ENCODE data around the gene PRKG1. TPM values are rescaled to one million over a fixed set of nuclear protein-coding genes. Genes with fewer than 3 reads are reported as not detected.

Gene PRKG1
- total RNA-seq, 2 donors from 2014 or later: 1.3 to 2.7 TPM

- H3K27ac ChIP-seq (ENCODE audit: low read depth, low read length): no peak overlapping the region
- no peaks in the 10 kb centered on the region for H3K9me3 Mint-ChIP-seq
- no peak for TF ChIP-seq CTCF (conservative IDR thresholded peaks at IDR 0.05)
- H3K27me3 ChIP-seq (ENCODE audit: control insufficient read depth, insufficient read depth, low read length, poor library complexity, severe bottlenecking): peaks cover 80% of the 10 kb centered on the region
- H3K27me3 Mint-ChIP-seq (ENCODE audit: insufficient read depth): peaks cover 56% of the 10 kb centered on the region
- no peak overlapping the region for H3K4me3 Mint-ChIP-seq
- DNase-seq: no peak
- peaks cover 4% of the 10 kb centered on the region for H3K9me3 ChIP-seq (ENCODE audit: control insufficient read depth, low read length)
- H3K9ac ChIP-seq (ENCODE audit: extremely low read depth, low read length, poor library complexity, severe bottlenecking): no peak overlapping the region
- peaks cover 16% of the 10 kb centered on the region for H3K4me1 Mint-ChIP-seq
- H3K27ac Mint-ChIP-seq: no peak overlapping the region
- no peaks in the 10 kb centered on the region for H3K36me3 ChIP-seq (ENCODE audit: control insufficient read depth, insufficient read depth, low read length)
- no peak overlapping the region for H3K4me3 ChIP-seq (ENCODE audit: low read length)
- no peaks in the 10 kb centered on the region for H3K36me3 Mint-ChIP-seq (ENCODE audit: low read depth)
- peaks cover 4% of the 10 kb centered on the region for H3K4me1 ChIP-seq (ENCODE audit: control insufficient read depth, insufficient read depth, low read length)
Measured at GRCh38 chr10:51802030-51802429, 727.7 kb downstream of the PRKG1 start.

GRCh38 chr10:51804866-51805265 is 730.6 kb downstream of the PRKG1 start:
- no peak for DNase-seq
- Mint-ChIP-seq H3K4me3 (no peak overlapping the region), H3K27ac (no peak overlapping the region), H3K4me1 (peaks cover 16% of the 10 kb centered on the region), H3K27me3 (ENCODE audit: insufficient read depth) (peaks cover 50% of the 10 kb centered on the region), H3K9me3 (no peaks in the 10 kb centered on the region), H3K36me3 (ENCODE audit: low read depth) (no peaks in the 10 kb centered on the region)
- H3K27me3 ChIP-seq (ENCODE audit: control insufficient read depth, insufficient read depth, low read length, poor library complexity, severe bottlenecking): peaks cover 83% of the 10 kb centered on the region
- WGBS, 2 experiments (ENCODE audit: insufficient coverage in 1 of 2, insufficient read length in 1 of 2): 83 to 90% methylated on average over 1 to 2 of the region's 3 CpGs
- H3K4me1 ChIP-seq (ENCODE audit: control insufficient read depth, insufficient read depth, low read length): peaks cover 4% of the 10 kb centered on the region
- H3K9ac ChIP-seq (ENCODE audit: extremely low read depth, low read length, poor library complexity, severe bottlenecking): no peak overlapping the region
- no peak overlapping the region for H3K4me3 ChIP-seq (ENCODE audit: low read length)
- no peak for TF ChIP-seq CTCF (conservative IDR thresholded peaks at IDR 0.05)
- H3K36me3 ChIP-seq (ENCODE audit: control insufficient read depth, insufficient read depth, low read length): no peaks in the 10 kb centered on the region
- no peak overlapping the region for H3K27ac ChIP-seq (ENCODE audit: low read depth, low read length)
- peaks cover 4% of the 10 kb centered on the region for H3K9me3 ChIP-seq (ENCODE audit: control insufficient read depth, low read length)

GRCh38 chr10:51806079-51806835 is 732.0 kb downstream of the PRKG1 start:
- Histone ChIP-seq H3K4me3 (ENCODE audit: low read length) (no peak overlapping the region), H3K4me1 (ENCODE audit: control insufficient read depth, insufficient read depth, low read length) (peaks cover 2% of the 10 kb centered on the region), H3K27ac (ENCODE audit: low read depth, low read length) (no peak overlapping the region), H3K9ac (ENCODE audit: extremely low read depth, low read length, poor library complexity, severe bottlenecking) (no peak overlapping the region), H3K9me3 (ENCODE audit: control insufficient read depth, low read length) (peaks cover 4% of the 10 kb centered on the region), H3K27me3 (ENCODE audit: control insufficient read depth, insufficient read depth, low read length, poor library complexity, severe bottlenecking) (peaks cover 81% of the 10 kb centered on the region), H3K36me3 (ENCODE audit: control insufficient read depth, insufficient read depth, low read length) (no peaks in the 10 kb centered on the region)
- no peak for TF ChIP-seq CTCF (conservative IDR thresholded peaks at IDR 0.05)
- no peak for DNase-seq
- peaks cover 10% of the 10 kb centered on the region for H3K4me1 Mint-ChIP-seq
- no peak overlapping the region for H3K27ac Mint-ChIP-seq
- H3K36me3 Mint-ChIP-seq (ENCODE audit: low read depth): no peaks in the 10 kb centered on the region
- H3K9me3 Mint-ChIP-seq: no peaks in the 10 kb centered on the region
- WGBS, 2 experiments (ENCODE audit: insufficient coverage in 1 of 2, insufficient read length in 1 of 2): 93 to 96% methylated on average over 3 to 5 of the region's 5 CpGs
- H3K4me3 Mint-ChIP-seq: no peak overlapping the region
- H3K27me3 Mint-ChIP-seq (ENCODE audit: insufficient read depth): peaks cover 44% of the 10 kb centered on the region
